Activated CD8-positive, alpha-beta memory T cell treated with anti-CD3 and anti-CD28 coated beads, Interleukin-2, amount 10 ng/mL, durations not matched to agents 7 days and 5 days (primary cell): ENCODE measurements around the gene KIF5C. TPM values are rescaled to one million over a fixed set of nuclear protein-coding genes. Genes with fewer than 3 reads are reported as not detected.

Experiments
- ATAC-seq: fragments of 150-1000 bp; cut with Tn5 transposase; one replicate; pipeline ENCODE4 v1.10.0; 2021; ENCODE audit warnings: moderate library complexity
- CTCF ChIA-PET: fragments of 350-600 bp; sonication (Branson Sonifier 250); formaldehyde crosslinking; loops from one replicate; lab custom pipeline; 2021; ENCODE audit warnings: antibody characterized with exemption; lab: Charles Lee
- DNase-seq: peaks from one replicate; pipeline ENCODE4 v3.0.0-alpha.2; 2020
- H3K27ac Mint-ChIP-seq: one replicate; pipeline ENCODE4 v1.8.0; 2021; ENCODE audit warnings: mild to moderate bottlenecking, mixed read lengths
- H3K27me3 Mint-ChIP-seq: one replicate; pipeline ENCODE4 v1.8.0; 2021; ENCODE audit warnings: mixed read lengths
- H3K36me3 Mint-ChIP-seq: one replicate; pipeline ENCODE4 v1.8.0; 2021; ENCODE audit warnings: mild to moderate bottlenecking, mixed read lengths
- H3K4me1 Mint-ChIP-seq: one replicate; pipeline ENCODE4 v1.8.0; 2021; ENCODE audit warnings: mixed read lengths
- H3K4me3 Mint-ChIP-seq: one replicate; pipeline ENCODE4 v1.8.0; 2021; ENCODE audit warnings: mild to moderate bottlenecking, moderate library complexity, mixed read lengths
- H3K9me3 Mint-ChIP-seq: one replicate; pipeline ENCODE4 v1.8.0; 2022; ENCODE audit warnings: low read depth, mixed read lengths
- total RNA-seq, 2 experiments: library from RNA; stranded (reverse); gene quantifications; one replicate each; pipeline ENCODE4 v1.2.3, GENCODE V29; 2021

KIF5C gene
- total RNA-seq, 2 experiments from 2014 or later, result 16.2 to 18.3 TPM

DNA sequence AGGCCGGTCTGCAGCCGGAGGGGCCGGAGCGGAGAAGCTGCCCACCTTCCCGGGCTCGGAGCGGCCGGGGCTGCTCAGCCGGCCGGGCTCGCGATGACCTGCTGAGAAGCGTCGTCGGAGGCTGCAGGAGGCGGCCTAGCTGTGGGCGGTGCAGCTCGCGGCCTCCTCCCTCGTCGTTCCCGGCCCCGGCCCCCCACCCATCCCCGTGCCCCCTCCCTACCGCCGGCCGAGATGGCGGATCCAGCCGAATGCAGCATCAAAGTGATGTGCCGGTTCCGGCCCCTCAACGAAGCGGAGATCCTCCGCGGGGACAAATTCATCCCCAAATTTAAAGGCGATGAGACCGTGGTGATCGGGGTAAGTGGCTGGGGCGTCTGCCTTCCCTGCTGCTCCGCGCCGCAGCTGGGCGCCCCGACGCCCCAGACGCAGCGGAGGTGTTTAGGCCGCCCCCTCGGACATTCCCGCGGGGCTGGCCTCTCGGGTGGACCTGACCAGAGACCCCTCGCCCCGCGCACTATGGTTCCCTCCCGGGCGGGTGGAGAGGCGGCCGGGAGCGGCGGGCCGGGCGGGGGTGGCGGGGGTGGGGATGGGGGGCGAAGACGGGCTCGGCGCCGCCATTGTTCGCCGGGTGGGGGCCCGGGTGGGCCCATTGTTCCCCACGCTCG is 492 bp downstream of the KIF5C start:
- peak; percentile 48 for DNase-seq
- peaks cover 24% of the 10 kb centered on the region for H3K27me3 Mint-ChIP-seq
- no peaks in the 10 kb centered on the region for H3K9me3 Mint-ChIP-seq
- H3K27ac Mint-ChIP-seq, result peak overlapping the region; percentile 68
- peaks cover 5% of the 10 kb centered on the region for H3K36me3 Mint-ChIP-seq
- peak; percentile 41 for ATAC-seq
- peaks cover 19% of the 10 kb centered on the region for H3K4me1 Mint-ChIP-seq
- CTCF ChIA-PET, result interaction anchor here (1.0 kb wide), 1 partner anchor 49 kb away, joined by 3 read pairs; no protein-coding TSS in a partner anchor
- H3K4me3 Mint-ChIP-seq, result peak overlapping the region; percentile 79

DNA sequence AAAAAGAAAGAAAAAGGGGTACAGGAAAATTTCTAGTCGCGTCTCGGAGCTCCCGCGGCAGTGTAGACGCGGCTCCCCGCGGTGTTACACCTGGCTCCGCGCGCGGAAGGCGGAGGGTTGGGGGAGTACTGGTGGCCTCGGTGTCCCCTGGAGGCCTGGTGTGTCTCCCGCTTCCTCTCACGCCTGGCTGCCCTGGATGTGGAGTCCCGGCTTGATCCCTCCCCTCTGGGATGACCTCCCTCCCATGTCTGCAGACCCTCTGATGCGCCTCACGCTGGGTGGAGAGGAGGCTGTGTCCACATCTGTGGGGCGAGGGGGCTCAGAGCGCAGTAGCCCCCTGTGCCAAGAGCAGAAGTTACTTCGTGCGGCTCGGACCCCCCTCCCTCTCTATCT is 1.2 kb downstream of the KIF5C start:
- peak overlapping the region; percentile 79 for H3K4me3 Mint-ChIP-seq
- peak; percentile 10 for ATAC-seq
- peaks cover 23% of the 10 kb centered on the region for H3K27me3 Mint-ChIP-seq
- peaks cover 19% of the 10 kb centered on the region for H3K4me1 Mint-ChIP-seq
- peak; percentile 43 for DNase-seq
- H3K9me3 Mint-ChIP-seq, result no peaks in the 10 kb centered on the region
- CTCF ChIA-PET, result interaction anchor here (1.0 kb wide), 1 partner anchor 49 kb away, joined by 3 read pairs; no protein-coding TSS in a partner anchor
- H3K27ac Mint-ChIP-seq, result peak overlapping the region; percentile 68
- H3K36me3 Mint-ChIP-seq, result peaks cover 9% of the 10 kb centered on the region

DNA sequence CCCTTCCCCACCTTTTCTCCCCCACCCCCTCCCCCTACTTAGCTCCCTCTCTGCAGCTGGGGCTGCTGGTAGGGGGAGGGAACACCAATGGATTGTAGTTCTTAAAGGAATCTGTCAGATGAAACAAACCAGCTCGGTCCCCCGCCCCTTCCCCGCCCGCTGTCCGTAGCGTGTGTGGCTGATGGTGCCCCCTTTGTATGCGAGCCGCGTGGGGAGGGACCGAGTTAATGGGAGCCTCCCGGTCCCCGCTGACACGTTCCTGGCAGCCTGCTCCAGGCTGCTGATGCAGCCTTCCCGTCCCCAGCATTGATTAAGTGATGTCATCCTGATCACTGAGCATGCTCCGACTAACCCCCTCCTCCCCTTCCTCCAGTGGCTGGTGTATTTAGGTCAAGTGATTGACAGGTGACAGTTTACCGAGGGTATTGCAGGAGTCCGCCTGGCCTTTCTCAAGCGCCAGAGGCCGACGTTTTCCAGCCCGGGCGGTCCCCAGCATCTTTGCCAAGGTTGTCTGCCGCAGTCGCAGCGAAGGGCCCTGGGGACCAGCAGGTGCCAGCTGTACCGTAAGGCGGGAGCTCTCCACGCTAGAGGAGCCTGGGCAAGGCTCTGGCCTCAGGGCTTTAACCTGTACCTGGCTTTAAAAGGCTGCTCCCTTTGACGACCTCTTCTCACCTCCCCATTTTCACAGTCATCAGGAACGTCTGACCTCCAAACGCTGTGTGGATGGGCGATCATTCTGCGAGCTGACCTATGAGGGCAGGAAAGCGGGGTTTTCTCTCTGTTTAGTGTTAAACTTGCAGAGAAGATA is 1.8 kb downstream of the KIF5C start:
- ATAC-seq, result peak; percentile 46
- CTCF ChIA-PET, result no interaction called here
- Mint-ChIP-seq H3K9me3 (no peaks in the 10 kb centered on the region), H3K4me3 (peak overlapping the region; percentile 79), H3K36me3 (peaks cover 9% of the 10 kb centered on the region), H3K27me3 (peaks cover 20% of the 10 kb centered on the region), H3K27ac (no peak overlapping the region), H3K4me1 (peaks cover 19% of the 10 kb centered on the region)
- peak; percentile 76 for DNase-seq

DNA sequence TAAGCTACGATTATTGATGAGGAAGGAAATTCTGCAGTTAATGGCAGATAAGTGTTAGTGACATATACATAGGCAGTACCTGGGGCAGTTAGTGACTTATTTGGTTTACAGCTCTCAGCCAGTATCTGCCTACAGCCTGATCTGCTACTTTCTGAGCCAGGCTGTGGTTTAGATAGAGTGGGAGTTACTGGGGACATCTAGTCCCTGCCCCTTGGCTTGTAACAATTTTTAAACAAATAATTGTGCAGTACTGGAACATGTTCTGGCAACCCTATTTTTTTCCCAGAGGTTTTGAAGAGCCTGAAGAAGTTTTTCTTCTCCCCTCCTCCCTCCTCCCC is 2.3 kb downstream of the KIF5C start:
- CTCF ChIA-PET, result no interaction called here
- Mint-ChIP-seq H3K4me3 (peak overlapping the region; percentile 79), H3K4me1 (peaks cover 19% of the 10 kb centered on the region), H3K27me3 (peaks cover 14% of the 10 kb centered on the region), H3K36me3 (peaks cover 9% of the 10 kb centered on the region), H3K27ac (no peak overlapping the region), H3K9me3 (no peaks in the 10 kb centered on the region)
- no peak for DNase-seq
- no peak for ATAC-seq

DNA sequence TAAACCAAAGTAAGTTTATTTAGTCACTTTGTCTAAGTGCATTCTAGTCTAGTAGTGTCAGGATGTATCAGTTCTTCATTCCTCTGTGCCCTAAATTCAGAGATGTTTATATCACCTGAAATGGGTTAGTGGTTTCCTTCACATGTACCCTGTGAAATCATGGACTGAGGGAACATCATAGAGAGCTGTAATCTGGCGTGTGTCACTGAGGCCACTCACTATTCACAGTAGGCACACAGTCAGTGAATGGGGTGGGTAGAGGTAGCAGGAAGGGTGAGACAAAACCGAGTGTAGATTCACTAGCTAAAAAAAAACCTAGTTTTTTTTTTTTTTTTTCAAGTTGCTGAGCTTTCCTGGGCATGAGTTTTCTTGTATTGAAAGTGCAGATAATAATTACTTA is 5.6 kb downstream of the KIF5C start:
- ATAC-seq (no peak), DNase-seq (no peak)
- peaks cover 14% of the 10 kb centered on the region for H3K4me1 Mint-ChIP-seq
- CTCF ChIA-PET, result no interaction called here
- H3K9me3 Mint-ChIP-seq, result no peaks in the 10 kb centered on the region
- peaks cover 11% of the 10 kb centered on the region for H3K36me3 Mint-ChIP-seq
- no peak overlapping the region for H3K27ac Mint-ChIP-seq
- H3K4me3 Mint-ChIP-seq, result no peak overlapping the region
- peaks cover 8% of the 10 kb centered on the region for H3K27me3 Mint-ChIP-seq

DNA sequence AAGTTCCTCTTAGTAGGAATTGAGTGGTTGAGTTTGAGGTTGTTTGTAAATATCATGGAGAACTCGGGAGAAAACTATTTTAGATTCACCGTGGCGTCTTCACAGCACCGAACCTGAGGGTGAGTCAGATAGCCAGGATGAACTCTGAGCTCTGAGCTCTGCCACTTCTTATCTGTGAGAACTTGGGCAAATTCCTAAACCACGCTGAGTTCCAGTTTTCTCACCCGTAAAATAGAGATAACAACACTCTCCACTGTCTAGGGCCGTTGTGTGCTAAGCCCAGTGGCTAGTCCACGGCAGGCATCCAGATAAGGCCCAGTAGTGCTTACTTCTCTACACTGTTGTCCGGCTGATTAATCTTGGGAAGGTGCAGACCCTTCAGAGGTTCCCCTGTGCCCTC is 7.0 kb downstream of the KIF5C start:
- no peaks in the 10 kb centered on the region for H3K9me3 Mint-ChIP-seq
- CTCF ChIA-PET, result no interaction called here
- DNase-seq, result no peak
- no peak overlapping the region for H3K27ac Mint-ChIP-seq
- H3K4me3 Mint-ChIP-seq, result no peak overlapping the region
- H3K4me1 Mint-ChIP-seq, result peaks cover 5% of the 10 kb centered on the region
- peaks cover 11% of the 10 kb centered on the region for H3K36me3 Mint-ChIP-seq
- no peak for ATAC-seq
- H3K27me3 Mint-ChIP-seq, result peaks cover 6% of the 10 kb centered on the region

DNA sequence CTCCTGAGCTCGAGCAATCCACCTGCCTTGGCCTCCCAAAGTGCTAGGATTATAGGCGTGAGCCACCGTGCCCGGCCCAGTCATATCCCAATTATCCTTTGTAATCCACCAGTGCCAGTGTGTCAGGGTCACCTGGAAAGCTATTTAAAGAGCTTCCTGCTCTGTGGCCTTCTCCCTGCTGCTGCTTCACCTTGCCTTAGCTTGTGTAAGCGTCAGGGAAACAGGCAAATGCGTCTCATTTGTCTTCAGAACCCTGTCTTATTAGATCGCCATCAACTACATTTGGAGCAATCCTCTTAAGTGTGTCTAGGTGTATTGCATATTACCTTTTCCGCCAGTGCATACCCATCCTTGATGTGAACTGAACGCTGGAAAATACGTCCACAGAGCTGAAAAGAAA is 10.2 kb downstream of the KIF5C start:
- H3K27ac Mint-ChIP-seq, result no peak overlapping the region
- CTCF ChIA-PET, result no interaction called here
- no peaks in the 10 kb centered on the region for H3K9me3 Mint-ChIP-seq
- DNase-seq (no peak), ATAC-seq (no peak)
- H3K36me3 Mint-ChIP-seq, result peaks cover 12% of the 10 kb centered on the region
- H3K4me3 Mint-ChIP-seq, result no peak overlapping the region
- H3K4me1 Mint-ChIP-seq, result peaks cover 13% of the 10 kb centered on the region
- peaks cover 10% of the 10 kb centered on the region for H3K27me3 Mint-ChIP-seq

DNA sequence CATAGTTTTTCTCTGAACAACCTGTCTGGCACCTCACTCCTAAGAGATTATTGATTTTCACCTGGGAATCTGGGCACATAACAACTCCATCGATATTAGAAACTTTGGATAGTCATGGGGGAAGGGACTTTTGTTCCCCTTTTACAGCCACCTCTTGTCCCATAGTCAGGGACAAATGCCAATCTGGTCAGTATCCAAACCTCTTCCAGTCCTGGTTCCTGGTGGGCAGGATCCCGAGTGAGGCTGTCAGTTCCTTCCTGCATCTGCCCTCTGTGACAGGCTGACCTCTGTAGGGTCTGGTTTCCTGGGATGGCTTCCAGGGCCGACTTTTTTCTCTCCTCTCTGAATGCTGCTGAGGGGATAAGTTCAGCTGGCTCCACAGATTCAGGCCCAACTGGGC is 11.0 kb downstream of the KIF5C start:
- CTCF ChIA-PET, result interaction anchor here (1.6 kb wide), 1 partner anchor 9 kb away, joined by 3 read pairs; no protein-coding TSS in a partner anchor
- no peak overlapping the region for H3K27ac Mint-ChIP-seq
- H3K36me3 Mint-ChIP-seq, result peaks cover 10% of the 10 kb centered on the region
- peaks cover 13% of the 10 kb centered on the region for H3K4me1 Mint-ChIP-seq
- DNase-seq (no peak), ATAC-seq (no peak)
- H3K27me3 Mint-ChIP-seq, result peaks cover 10% of the 10 kb centered on the region
- H3K4me3 Mint-ChIP-seq, result no peak overlapping the region
- H3K9me3 Mint-ChIP-seq, result no peaks in the 10 kb centered on the region

DNA sequence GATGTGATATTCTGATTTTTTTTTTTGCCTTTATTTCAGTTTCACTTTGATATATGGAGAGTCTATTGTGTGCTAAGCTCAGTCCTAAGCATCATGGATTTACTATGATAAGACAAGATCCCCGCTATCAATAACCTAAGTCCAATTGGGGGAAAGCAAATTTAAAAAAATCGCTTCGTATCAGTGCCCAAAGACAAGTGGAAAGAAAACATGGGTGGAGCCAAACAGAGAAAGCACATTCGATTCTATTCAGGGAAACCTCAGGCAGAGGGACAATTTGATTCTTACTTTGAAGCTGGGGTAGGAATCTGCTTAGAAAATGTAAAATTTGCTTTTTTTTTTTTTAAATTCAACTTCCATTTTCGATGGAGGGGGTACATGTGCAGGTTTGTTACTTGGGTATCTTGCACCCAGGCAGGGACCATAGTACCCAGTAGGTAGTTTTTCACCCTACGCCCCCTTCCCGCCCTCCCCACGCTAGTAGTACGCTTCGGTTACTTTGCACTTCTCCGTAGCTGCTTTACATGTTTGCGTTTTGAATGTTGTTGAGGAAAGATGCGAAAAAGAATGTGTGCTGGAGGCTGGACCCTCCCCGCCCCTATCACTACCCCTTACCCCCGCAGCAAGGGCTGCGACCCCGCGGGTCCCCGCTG is 12.4 kb downstream of the KIF5C start:
- peak overlapping the region; percentile 39 for H3K27ac Mint-ChIP-seq
- peaks cover 13% of the 10 kb centered on the region for H3K36me3 Mint-ChIP-seq
- H3K4me3 Mint-ChIP-seq, result peak overlapping the region; percentile 75
- H3K9me3 Mint-ChIP-seq, result no peaks in the 10 kb centered on the region
- H3K4me1 Mint-ChIP-seq, result peaks cover 13% of the 10 kb centered on the region
- no peak for DNase-seq
- CTCF ChIA-PET, result interaction anchor here (1.2 to 1.6 kb wide), 3 partner anchors 8 to 40 kb away, joined by 3 to 6 read pairs (median 4); no protein-coding TSS in a partner anchor
- peaks cover 10% of the 10 kb centered on the region for H3K27me3 Mint-ChIP-seq
- peak; percentile 49 for ATAC-seq

DNA sequence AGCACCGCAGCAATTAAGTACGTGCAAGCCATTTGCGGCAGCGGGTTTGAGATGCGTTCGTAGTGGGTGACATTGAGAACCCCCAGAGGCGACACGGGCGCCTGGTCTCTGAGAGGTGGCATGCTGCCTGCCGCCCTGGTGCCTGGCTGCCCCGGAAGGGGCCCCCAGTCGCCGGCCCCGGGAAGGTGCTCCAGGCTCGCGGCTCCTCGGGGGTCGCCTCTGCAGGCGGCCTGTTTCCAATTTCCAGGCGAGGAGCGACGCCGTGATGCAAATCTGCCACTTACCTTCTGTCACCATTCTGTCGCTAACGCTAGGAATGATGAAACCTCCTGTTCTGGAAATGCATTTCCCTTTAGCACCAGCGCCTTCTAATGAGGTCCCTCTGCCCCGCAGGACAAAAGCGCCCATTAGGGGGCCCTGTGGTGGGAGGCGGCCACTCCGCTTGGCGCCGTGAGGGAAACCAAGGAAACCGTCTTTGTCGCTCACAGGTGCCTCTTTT is 13.0 kb downstream of the KIF5C start:
- CTCF ChIA-PET, result interaction anchor here (1.2 to 1.5 kb wide), 2 partner anchors 9 to 39 kb away, joined by 4 to 6 read pairs; no protein-coding TSS in a partner anchor
- DNase-seq (no peak), ATAC-seq (peak; percentile 77)
- Mint-ChIP-seq H3K4me3 (peak overlapping the region; percentile 75), H3K27me3 (peaks cover 10% of the 10 kb centered on the region), H3K36me3 (peaks cover 12% of the 10 kb centered on the region), H3K9me3 (peaks cover 4% of the 10 kb centered on the region), H3K27ac (peak overlapping the region; percentile 32), H3K4me1 (peaks cover 13% of the 10 kb centered on the region)

DNA sequence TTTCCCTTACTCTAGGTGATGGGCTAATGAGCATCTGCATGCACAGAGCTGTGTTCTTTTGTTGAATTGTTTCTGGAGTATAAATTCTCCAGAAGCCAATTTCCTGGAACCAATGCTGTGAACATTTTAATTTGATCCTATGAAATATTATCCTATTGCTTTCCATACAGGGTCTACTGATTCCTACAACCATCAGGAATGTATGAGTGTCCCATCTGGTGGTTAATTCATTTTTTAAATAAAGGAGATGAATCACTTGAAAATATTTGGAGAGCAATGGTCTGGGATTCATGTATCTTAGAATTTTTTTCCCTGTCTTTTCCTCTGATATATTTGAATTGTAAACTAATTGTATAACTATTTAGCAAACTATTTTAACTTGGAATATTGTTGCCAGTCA is 14.0 kb downstream of the KIF5C start:
- Mint-ChIP-seq H3K27ac (no peak overlapping the region), H3K4me1 (peaks cover 21% of the 10 kb centered on the region), H3K36me3 (peaks cover 20% of the 10 kb centered on the region), H3K9me3 (peaks cover 9% of the 10 kb centered on the region), H3K4me3 (peak overlapping the region; percentile 75), H3K27me3 (peaks cover 10% of the 10 kb centered on the region)
- ATAC-seq (no peak), DNase-seq (no peak)
- CTCF ChIA-PET, result no interaction called here

DNA sequence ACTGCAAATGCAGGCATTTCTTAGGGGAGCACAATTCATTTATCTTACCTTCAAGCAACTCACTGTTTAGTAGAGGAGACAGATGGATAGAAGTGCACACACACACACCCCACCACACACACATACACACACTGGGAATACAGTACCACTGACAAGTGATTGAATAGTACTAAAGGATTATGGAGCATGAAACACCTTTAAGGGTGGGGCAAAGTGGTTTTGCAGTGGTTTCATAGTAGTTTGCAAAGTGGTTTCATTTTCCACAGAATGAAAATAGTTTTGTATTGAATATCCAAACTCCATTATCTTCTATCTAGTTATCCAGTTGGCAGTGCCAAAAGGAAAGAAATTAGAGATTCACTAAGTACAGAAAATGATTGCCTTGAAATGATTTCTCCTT is 18.9 kb downstream of the KIF5C start:
- H3K27me3 Mint-ChIP-seq, result peaks cover 2% of the 10 kb centered on the region
- peaks cover 19% of the 10 kb centered on the region for H3K36me3 Mint-ChIP-seq
- CTCF ChIA-PET, result no interaction called here

DNA sequence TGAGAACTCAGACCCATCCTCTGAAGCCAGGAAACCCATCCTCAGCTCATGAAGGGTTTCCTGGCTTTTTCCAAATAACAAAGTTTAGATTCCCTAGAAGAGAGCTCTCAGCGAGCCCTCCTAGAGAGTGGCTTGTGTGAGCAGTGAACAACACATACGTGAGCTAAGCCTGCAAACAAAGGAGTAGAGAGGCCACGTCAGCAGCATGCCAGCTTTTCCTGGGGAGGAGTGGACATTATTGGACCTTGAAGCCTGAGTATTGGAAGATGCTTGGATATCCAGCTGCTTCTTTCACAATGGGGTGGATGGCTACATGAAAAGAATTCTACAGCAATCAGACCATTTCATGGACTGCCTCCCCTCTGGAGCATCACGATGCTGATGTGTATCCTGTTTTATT is 21.1 kb downstream of the KIF5C start:
- Mint-ChIP-seq H3K4me3 (no peak overlapping the region), H3K36me3 (peaks cover 14% of the 10 kb centered on the region), H3K4me1 (peaks cover 10% of the 10 kb centered on the region), H3K27me3 (no peaks in the 10 kb centered on the region), H3K27ac (no peak overlapping the region), H3K9me3 (peaks cover 9% of the 10 kb centered on the region)
- DNase-seq (no peak), ATAC-seq (no peak)
- CTCF ChIA-PET, result no interaction called here

More for the DNA sequence above, 18.9 kb downstream of the KIF5C start:
- peaks cover 10% of the 10 kb centered on the region for H3K4me1 Mint-ChIP-seq
- no peak overlapping the region for H3K27ac Mint-ChIP-seq
- no peak for ATAC-seq
- no peak for DNase-seq
- no peak overlapping the region for H3K4me3 Mint-ChIP-seq
- H3K9me3 Mint-ChIP-seq, result peaks cover 9% of the 10 kb centered on the region
